VCaP (cell line): ENCODE results near the gene ELOVL4.

Experiments
- H3K27ac ChIP-seq: fragments of 450-650 bp; 2 replicates; pipeline ENCODE4 v1.5.1; 2017
- TF ChIP-seq, protein P1 (sequence below): fragments of 450-650 bp; conservative IDR thresholded peaks from 2 replicates; pipeline ENCODE4 v1.5.1; 2017; ENCODE audit warnings: mild to moderate bottlenecking, moderate library complexity

The ELOVL4 gene

DNA sequence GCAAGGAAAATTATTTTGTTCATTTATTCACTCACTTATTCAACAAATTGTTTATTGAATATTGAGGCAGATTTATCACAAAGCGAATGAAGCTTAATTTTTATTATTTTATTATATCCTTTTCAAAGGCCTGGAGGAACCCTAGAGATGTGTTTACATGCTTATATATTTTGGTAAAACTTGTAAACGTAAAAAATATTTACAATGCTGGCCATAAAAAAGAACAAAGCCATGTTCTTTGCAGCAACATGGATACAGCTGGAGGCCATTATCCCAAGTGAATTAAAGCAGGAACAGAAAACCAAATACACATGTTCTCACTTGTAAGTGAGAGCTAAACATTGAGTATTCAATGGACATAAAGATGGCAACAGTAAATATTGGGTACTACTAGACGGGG, 58.8 kb downstream of the ELOVL4 start:
- H3K27ac ChIP-seq = no peak overlapping the region
- TF ChIP-seq, protein P1, sequence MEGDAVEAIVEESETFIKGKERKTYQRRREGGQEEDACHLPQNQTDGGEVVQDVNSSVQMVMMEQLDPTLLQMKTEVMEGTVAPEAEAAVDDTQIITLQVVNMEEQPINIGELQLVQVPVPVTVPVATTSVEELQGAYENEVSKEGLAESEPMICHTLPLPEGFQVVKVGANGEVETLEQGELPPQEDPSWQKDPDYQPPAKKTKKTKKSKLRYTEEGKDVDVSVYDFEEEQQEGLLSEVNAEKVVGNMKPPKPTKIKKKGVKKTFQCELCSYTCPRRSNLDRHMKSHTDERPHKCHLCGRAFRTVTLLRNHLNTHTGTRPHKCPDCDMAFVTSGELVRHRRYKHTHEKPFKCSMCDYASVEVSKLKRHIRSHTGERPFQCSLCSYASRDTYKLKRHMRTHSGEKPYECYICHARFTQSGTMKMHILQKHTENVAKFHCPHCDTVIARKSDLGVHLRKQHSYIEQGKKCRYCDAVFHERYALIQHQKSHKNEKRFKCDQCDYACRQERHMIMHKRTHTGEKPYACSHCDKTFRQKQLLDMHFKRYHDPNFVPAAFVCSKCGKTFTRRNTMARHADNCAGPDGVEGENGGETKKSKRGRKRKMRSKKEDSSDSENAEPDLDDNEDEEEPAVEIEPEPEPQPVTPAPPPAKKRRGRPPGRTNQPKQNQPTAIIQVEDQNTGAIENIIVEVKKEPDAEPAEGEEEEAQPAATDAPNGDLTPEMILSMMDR = no peak

DNA sequence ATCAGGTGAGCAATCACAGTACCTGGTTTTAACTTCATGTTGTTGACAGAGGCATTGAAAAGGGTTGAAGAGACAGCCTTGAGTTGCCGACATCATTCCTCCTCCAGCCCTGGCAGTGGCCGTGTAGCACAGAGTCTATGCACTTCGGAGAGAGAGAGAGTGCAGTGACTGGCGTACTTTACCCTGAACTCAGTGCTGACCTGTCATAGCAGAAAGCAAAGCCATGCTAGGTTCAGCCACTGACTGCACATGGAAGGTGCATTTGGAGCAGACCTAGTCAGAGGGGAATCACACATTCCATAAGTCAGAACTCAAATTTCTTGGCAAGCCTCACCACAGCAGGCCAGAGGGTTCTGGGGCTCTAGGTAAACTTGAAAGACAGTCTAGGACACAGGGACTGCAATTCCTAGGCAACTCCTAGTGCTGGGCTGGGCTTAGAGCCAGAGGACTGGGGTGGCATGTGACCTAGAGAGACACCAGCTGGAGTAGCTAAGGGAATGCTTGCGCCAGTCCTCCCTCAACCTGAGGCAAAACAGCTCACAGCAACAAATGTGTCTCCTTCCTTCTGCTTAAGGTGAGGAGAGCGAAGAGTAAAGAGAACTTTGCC, 69.1 kb downstream of the ELOVL4 start:
- H3K27ac ChIP-seq = no peak overlapping the region
- TF ChIP-seq, protein P1 = no peak

DNA sequence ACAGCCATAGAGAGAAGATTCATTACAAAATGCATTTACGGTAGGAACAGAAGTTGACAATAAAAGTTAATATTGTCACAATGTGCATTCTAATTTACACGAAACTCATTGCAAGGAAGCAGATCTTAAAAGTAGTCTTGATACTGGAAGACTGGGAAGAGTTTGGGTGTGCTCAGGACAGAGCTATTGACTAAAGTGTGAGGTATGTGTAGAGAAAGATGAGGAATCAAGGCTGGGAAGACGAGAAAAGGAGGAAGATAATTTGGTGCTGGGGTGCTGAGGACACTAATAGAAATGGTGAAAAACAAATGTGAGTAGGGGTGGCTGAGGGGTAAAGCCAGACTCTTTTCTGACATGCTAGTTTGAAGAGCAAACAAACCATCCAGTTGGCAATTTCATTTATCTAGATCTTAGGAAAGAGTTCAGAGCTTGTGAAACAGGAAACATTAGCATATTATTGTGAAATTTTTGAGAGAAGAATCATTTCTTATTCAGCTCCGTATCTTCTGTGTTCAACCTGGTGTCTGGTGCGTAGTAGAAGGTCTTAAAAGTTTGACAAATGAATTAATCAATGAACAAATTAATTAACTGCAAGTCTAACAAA, 72.7 kb downstream of the ELOVL4 start:
- TF ChIP-seq, protein P1 = no peak
- no peak overlapping the region for H3K27ac ChIP-seq

DNA sequence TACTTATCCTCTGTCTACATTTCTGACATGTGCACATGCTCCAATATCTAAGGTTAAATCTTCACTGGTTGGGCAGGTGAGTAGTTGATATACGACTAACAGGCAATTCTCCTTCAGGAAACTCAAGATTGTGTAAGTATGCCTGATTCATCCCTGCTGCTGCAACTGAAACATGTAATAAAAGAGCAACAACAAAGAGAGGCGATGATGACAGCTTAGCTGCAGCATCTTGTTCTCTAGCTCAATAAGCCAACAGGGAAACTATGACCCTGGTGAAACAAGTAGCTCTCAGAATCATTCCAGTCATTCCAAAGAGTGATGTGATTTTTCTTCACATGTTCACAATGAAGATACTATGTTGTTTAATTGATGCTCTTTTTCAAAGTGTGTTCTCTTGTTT, 74.4 kb downstream of the ELOVL4 start:
- TF ChIP-seq, protein P1 = no peak
- no peak overlapping the region for H3K27ac ChIP-seq

DNA sequence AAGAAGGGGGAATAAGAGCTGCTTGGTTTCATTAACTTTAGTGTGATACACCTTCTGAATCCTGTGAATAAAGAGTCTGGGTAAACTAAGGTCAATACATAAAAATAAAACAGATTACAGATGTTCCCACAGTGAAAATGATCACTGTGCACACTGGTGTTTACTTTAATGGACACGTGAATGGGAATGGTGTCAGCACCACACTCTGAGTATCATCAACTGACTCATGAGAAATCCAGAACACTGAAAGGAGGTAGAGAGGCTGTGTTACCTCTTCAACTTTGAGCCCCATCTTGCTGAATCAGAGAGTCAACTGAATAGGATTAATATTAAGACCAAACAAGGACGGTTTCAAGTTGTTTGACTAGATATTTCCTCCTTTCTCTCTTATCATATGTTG, 75.0 kb downstream of the ELOVL4 start:
- no peak overlapping the region for H3K27ac ChIP-seq
- TF ChIP-seq, protein P1 = no peak

DNA sequence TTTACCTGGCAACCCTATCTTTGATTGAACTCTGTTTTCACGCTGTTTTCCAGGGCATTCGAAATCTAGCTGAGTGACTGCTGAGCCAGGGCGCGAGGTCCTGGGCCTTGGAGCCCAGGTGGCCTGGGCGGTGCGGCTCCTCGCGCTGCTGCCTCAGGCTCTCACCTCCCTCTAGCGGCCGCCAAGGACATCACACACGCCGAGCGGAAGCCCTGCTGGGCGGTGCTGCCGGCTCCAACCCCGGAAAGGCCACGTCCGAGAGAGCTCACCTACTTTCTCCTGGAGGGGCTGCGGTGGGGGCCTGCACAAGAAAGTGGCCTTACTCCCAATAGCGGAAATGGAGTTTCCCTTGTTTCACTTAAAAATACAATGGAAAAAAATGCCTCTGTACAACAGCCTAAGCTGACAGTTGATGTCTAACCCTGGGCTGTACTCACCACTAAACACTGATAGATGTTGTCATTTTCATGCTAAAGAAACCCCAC, 77.7 kb downstream of the ELOVL4 start:
- TF ChIP-seq, protein P1 = peak; percentile 94
- H3K27ac ChIP-seq = 0 out of 2 replicates have a peak overlapping the region, but pooled peaks have one; percentile 3

DNA sequence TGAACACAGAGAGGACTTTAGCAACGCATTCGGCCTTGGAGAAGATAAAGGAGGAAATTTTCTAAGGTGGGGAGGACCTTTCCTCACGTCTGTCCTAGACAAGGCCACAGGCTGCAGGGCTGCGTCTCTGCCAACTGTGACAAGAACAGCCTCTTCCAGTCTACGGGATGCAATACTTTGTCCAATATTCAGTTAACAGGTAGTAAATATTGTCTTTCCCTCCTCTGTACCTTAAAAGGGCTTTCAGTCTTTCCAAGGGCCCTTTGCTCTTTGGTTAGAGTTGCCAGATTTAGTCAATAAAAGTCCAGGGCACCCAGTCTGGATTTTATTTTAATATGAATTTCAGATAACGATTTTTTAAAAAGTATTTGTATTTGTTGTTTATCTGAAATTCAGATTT, 78.2 kb downstream of the ELOVL4 start:
- TF ChIP-seq, protein P1 = no peak
- H3K27ac ChIP-seq = no peak overlapping the region
